Esophagus muscularis mucosa (tissue), 4 donors: ENCODE measurements around the gene SET.

Experiments
- EP300 ChIP-seq: sonication (generic); formaldehyde crosslinking; IDR thresholded peaks from one replicate; pipeline ENCODE4 v1.6.1; 2017; ENCODE audit warnings: antibody characterized with exemption
- POLR2A ChIP-seq: fragments of 450-650 bp; IDR thresholded peaks from one replicate; pipeline ENCODE4 v1.6.1; 2017; ENCODE audit warnings: antibody characterized with exemption, moderate library complexity, mild to moderate bottlenecking, low read depth
- POLR2AphosphoS5 ChIP-seq, 2 donors: sonication (generic); formaldehyde crosslinking; IDR thresholded peaks; one replicate each; pipeline ENCODE4 v1.6.1; 2017; ENCODE audit warnings: antibody characterized with exemption in 2 of 2
- TF ChIP-seq, protein P1 (sequence below), 3 experiments: fragments of 200-600 bp in 2 of 3; fragments of 450-650 bp in 1 of 3; sonication (generic) in 2 of 3; IDR thresholded peaks; one replicate each; pipeline ENCODE4 v1.5.1; 2017 to 2019; ENCODE audit warnings: antibody characterized with exemption in 3 of 3, mild to moderate bottlenecking in 2 of 3, moderate library complexity in 1 of 3

DNA sequence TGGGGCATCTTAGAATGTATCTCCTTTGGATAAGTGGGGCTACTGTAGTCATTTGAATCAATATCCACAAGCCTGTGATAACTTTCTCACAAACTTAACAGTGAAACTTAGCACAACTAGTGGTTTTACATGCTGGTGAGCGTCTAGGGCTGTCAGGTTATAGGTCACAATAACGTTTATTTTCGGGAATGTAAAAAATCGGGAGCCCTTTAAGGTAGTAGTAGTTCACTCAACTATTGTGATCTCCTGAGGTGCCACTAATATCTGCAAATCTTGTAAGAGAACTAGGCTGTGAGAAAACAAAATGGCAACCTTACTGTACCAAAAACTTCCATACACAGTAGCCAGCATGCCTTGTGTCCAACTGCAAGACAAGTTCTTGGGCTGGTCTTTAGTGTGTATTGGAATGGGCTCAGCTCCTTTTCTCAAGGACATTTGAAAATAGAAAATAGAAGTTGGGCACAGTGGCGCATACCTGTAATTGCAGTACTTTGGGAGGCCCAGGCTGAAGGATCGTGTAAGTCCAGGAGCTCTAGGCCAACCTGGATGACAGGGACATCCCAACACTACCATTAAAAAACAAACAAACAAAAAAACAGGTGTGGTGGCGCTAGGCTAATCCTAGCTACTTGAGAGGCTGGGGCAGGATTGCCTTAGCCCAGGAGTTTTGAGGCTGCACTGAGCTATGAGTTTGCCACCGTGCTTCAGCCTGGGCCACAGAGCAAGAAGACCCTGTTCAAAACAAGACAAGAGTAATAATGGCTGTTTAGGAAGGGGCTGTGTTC, 8.1 kb downstream of the SET start:
- TF ChIP-seq POLR2AphosphoS5 (IDR thresholded peaks at IDR 0.05), result no peak
- TF ChIP-seq, protein P1, sequence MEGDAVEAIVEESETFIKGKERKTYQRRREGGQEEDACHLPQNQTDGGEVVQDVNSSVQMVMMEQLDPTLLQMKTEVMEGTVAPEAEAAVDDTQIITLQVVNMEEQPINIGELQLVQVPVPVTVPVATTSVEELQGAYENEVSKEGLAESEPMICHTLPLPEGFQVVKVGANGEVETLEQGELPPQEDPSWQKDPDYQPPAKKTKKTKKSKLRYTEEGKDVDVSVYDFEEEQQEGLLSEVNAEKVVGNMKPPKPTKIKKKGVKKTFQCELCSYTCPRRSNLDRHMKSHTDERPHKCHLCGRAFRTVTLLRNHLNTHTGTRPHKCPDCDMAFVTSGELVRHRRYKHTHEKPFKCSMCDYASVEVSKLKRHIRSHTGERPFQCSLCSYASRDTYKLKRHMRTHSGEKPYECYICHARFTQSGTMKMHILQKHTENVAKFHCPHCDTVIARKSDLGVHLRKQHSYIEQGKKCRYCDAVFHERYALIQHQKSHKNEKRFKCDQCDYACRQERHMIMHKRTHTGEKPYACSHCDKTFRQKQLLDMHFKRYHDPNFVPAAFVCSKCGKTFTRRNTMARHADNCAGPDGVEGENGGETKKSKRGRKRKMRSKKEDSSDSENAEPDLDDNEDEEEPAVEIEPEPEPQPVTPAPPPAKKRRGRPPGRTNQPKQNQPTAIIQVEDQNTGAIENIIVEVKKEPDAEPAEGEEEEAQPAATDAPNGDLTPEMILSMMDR (IDR thresholded peaks at IDR 0.05), result no peak
- no peak for TF ChIP-seq POLR2A
- TF ChIP-seq EP300, result no peak
